K562 (cell line): Measurements from ENCODE around the gene SH3BGRL3. TPM values are rescaled to one million over a fixed set of nuclear protein-coding genes. Genes with fewer than 3 reads are reported as not detected.

Source experiments
- DACH1 ChIP-seq: fragments of 450-650 bp; IDR thresholded peaks from 2 replicates; pipeline ENCODE4 v1.6.1; 2018; ENCODE audit not compliant: partially characterized antibody
- DMBX1 ChIP-seq: fragments of 250-450 bp; sonication (Bioruptor Pico); IDR thresholded peaks from 2 replicates; pipeline ENCODE4 v1.8.0; 2022; ENCODE audit warnings: inconsistent platforms, mild to moderate bottlenecking, moderate library complexity, borderline replicate concordance
- ELF4 ChIP-seq: fragments of 450-650 bp; formaldehyde crosslinking; IDR thresholded peaks from 2 replicates; pipeline ENCODE4 v1.4.0; 2022; ENCODE audit warnings: missing genetic modification characterization
- FOS ChIP-seq: IDR thresholded peaks from 3 replicates; pipeline ENCODE4 v1.6.1; 2011; ENCODE audit not compliant: insufficient read length; ENCODE audit errors: extremely low read depth
- HLTF ChIP-seq: fragments of 450-650 bp; IDR thresholded peaks from 2 replicates; pipeline ENCODE4 v1.6.1; 2016
- HMGXB4 ChIP-seq: sonication (generic); formaldehyde crosslinking; IDR thresholded peaks from 2 replicates; pipeline ENCODE4 v1.8.1; 2023; ENCODE audit warnings: mild to moderate bottlenecking, missing genetic modification reagents
- ILF3 ChIP-seq: fragments of 450-650 bp; IDR thresholded peaks from 2 replicates; pipeline ENCODE4 v1.6.1; 2018; ENCODE audit warnings: antibody characterized with exemption, mild to moderate bottlenecking, moderate library complexity, borderline replicate concordance
- JUNB ChIP-seq: fragments of 450-650 bp; formaldehyde crosslinking; conservative IDR thresholded peaks from 2 replicates; pipeline ENCODE4 v1.4.0; 2020; ENCODE audit warnings: mild to moderate bottlenecking
- JUND ChIP-seq, 2 experiments: IDR thresholded peaks; 2 replicates in 1 of 2; 3 replicates in 1 of 2; pipeline ENCODE4 v1.6.1; 2011; ENCODE audit warnings: borderline replicate concordance in 2 of 2, low read depth in 2 of 2, low read length in 2 of 2, improper control_type of control experiment in 1 of 2, missing biosample characterization in 1 of 2, missing genetic modification characterization in 1 of 2, missing genetic modification reagents in 1 of 2
- MAFK ChIP-seq: IDR thresholded peaks from 2 replicates; pipeline ENCODE4 v1.6.1; 2011; ENCODE audit warnings: low read length, improper control_type of control experiment
- NFATC3 ChIP-seq: fragments of 450-650 bp; IDR thresholded peaks from 2 replicates; pipeline ENCODE4 v1.6.1; 2017; ENCODE audit warnings: mild to moderate bottlenecking
- SRF ChIP-seq, 2 experiments: fragments of 250-450, 450-650 bp in 1 of 2; sonication (Bioruptor Pico) in 1 of 2; sonication (generic) in 1 of 2; formaldehyde crosslinking; IDR thresholded peaks; 2 replicates each; pipeline versions ENCODE4 v1.5.0 to v1.5.1; 2020 to 2022; ENCODE audit warnings: mild to moderate bottlenecking in 1 of 2, missing genetic modification reagents in 1 of 2
- SRSF3 ChIP-seq: fragments of 200-400 bp; formaldehyde crosslinking; IDR thresholded peaks from 2 replicates; pipeline ENCODE4 v1.6.1; 2016; ENCODE audit warnings: mild to moderate bottlenecking, low read length, moderate library complexity; ENCODE audit not compliant: insufficient read depth
- TEAD1 ChIP-seq, 2 experiments: fragments of 450-650 bp in 1 of 2; sonication (generic) in 1 of 2; formaldehyde crosslinking; IDR thresholded peaks; 2 replicates each; pipeline versions ENCODE4 v1.4.0 to v1.8.0; 2020 to 2022; ENCODE audit warnings: mild to moderate bottlenecking in 2 of 2, missing genetic modification reagents in 1 of 2
- ZNF239 ChIP-seq: fragments of 250-450 bp; sonication (Bioruptor Pico); IDR thresholded peaks from 2 replicates; pipeline ENCODE4 v1.4.0; 2020; ENCODE audit warnings: mild to moderate bottlenecking
- ZNF24 ChIP-seq: fragments of 450-650 bp; IDR thresholded peaks from 2 replicates; pipeline ENCODE4 v1.6.1; 2016
- ZNF407 ChIP-seq: fragments of 450-650 bp; IDR thresholded peaks from 2 replicates; pipeline ENCODE4 v1.6.1; 2016; ENCODE audit warnings: low read depth
- ZNF589 ChIP-seq: fragments of 200-800 bp; sonication (Bioruptor generic); IDR thresholded peaks from 2 replicates; pipeline ENCODE4 v1.6.1; 2016; ENCODE audit warnings: low read depth, missing genetic modification characterization, missing compliant biosample characterization
- ZNF699 ChIP-seq: fragments of 250-450 bp; sonication (Bioruptor Pico); IDR thresholded peaks from 2 replicates; pipeline ENCODE4 v1.8.0; 2021; ENCODE audit warnings: mild to moderate bottlenecking, moderate library complexity; ENCODE audit not compliant: insufficient replicate concordance
- polyA plus RNA-seq, 8 experiments: library from polyadenylated mRNA; depleted of rRNA in 4 of 8; stranded (reverse) in 5 of 8; unstranded in 3 of 8; fragments of >200 nt; fragmentation: Nextera tagmentation in 2 of 8; fragmentation: Illumina TruSeq in 1 of 8; extraction: Ambion mirVana in 2 of 8; extraction: Trizol in 1 of 8; gene quantifications; 2 replicates each; pipeline versions ENCODE4 v1.2.1 to v1.2.3, GENCODE V29; 2011 to 2014; ENCODE audit warnings: inconsistent platforms in 1 of 8, missing spikeins in 1 of 8
- total RNA-seq, 7 experiments: library from RNA; depleted of rRNA in 6 of 7; stranded (reverse); fragments of >200 nt in 6 of 7; fragmentation: Illumina TruSeq in 2 of 7; extraction: Trizol in 2 of 7; gene quantifications; 2 replicates each; pipeline versions ENCODE4 v1.2.1 to v1.2.3, GENCODE V29; 2011 to 2021; ENCODE audit warnings: low replicate concordance in 1 of 7

The SH3BGRL3 gene
- total and polyA plus RNA-seq, 9 of the 15 experiments (the other 6 are each of a cell fraction or from before 2014, with no cell fraction given), result 30.3 to 140 (median 54.2) TPM

- TF ChIP-seq ELF4 (CRISPR knock-in tag) (0 out of 2 replicates have a peak, but pooled peaks have one; percentile 21), JUNB (no peak), SRF (CRISPR knock-in tag; IDR thresholded peaks at IDR 0.05) (no peak), NFATC3 (0 out of 2 replicates have a peak, but pooled peaks have one; percentile 30), ILF3 (no peak), DACH1 (no peak), SRSF3 (0 out of 2 replicates have a peak, but pooled peaks have one; percentile 16), TEAD1 (CRISPR knock-in tag; IDR thresholded peaks at IDR 0.05) (no peak), DMBX1 (CRISPR knock-in tag) (no peak), HMGXB4 (no peak), ZNF239 (no peak), MAFK (no peak), ZNF24 (no peak), ZNF407 (no peak), ZNF699 (CRISPR knock-in tag) (no peak), JUND (IDR thresholded peaks at IDR 0.05; ENCODE audit: borderline replicate concordance, low read depth, low read length) (no peak), JUND (tag; IDR thresholded peaks at IDR 0.05; ENCODE audit: borderline replicate concordance, low read depth, low read length) (peak; percentile 27; the same call in 1 of the 3 replicates), FOS (no peak), ZNF589 (no peak), HLTF (no peak)
These were observed 45.1 kb upstream of the SH3BGRL3 start (continued) for GRCh38 chr1:26234644-26235370.
